ENCODE results near the gene TEC.
A peak's percentile ranks its signal among the peaks of the same experiment; 100 is the strongest.
"Not testable (repeated sequence)": the region's sequence is repeated elsewhere in the genome, so short reads cannot be mapped to it uniquely, and the experiment has no call there.

TEC gene

DNA sequence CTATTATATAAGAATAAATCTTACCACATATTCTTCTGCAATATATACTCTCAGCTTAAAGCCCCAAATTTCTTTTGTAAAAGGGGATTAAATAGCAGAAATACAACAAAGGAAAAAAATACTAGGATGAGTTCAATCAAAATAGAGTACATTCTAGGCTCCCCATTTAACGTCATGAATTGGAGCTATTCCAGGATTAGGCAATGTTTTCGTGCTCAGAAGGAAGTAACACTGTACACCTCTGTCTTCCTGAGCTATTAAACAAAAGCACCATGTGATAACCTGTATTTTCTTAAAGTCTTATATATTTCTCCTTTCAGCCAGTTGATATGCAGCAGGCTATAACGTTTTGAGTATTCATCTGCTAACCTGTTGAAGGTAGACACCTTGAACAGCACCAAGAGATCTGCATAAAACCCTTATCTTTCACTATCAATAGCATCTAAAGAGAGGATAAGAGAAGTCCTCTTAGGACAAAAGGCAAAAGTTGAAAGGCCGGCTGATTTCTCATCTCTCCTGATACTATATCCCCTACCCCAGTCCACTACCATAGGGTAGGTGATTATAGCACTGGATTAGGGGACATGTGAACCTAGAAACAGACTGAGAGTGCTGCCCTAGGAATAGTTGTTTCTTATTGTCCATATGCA is 31.5 kb downstream of the TEC start:
- no peak for DNase-seq

DNA sequence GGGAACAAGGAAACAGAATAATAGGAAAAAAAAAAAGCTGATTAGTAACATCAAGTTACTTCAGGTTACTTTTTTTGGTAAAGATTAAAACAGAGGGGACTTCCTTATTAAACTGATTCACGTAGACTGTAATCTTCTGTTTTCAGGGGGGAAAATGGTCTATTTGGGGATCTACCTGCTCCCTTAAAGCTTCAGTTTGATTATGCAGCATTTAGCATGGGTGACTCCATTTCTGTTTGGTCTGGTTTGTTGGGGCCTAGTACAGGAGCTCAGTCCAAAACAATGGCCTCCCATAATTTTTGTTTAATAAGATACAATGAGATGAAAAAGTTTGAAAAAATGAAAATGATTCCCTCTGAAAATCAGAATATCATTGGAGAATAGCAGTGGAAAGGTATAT is 34.6 kb downstream of the TEC start:
- DNase-seq: no peak

GRCh38 chr4:48234575-48234974 is 35.1 kb downstream of the TEC start:
- DNase-seq: no peak

GRCh38 chr4:48228949-48229348 is 40.7 kb downstream of the TEC start:
- DNase-seq: no peak

GRCh38 chr4:48227662-48228061 is 42.0 kb downstream of the TEC start:
- peak; percentile 18 for DNase-seq

DNA sequence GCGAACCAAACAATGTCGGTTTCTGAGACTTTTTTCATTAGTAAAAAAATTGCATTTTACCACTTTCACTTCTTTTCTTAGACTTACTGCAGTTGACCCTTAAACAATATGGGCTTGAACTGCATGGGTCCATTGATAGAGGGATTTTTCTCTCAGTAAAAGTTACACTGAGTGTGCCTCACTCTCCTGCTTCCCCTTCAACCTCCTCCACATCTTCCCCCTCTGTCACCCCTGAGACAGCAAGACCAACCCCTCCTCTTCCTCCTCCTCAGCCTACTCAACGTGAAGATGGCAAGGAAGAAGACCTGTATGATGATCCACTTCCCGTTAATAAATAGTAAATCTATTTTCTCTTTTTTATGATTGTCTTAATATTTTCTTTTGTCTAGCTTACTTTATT is 43.4 kb downstream of the TEC start:
- no peak for DNase-seq

- no peak for DNase-seq
These were observed 44.1 kb downstream of the TEC start for GRCh38 chr4:48225368-48226141.

GRCh38 chr4:48224606-48225005 is 45.0 kb downstream of the TEC start:
- DNase-seq: no peak

DNA sequence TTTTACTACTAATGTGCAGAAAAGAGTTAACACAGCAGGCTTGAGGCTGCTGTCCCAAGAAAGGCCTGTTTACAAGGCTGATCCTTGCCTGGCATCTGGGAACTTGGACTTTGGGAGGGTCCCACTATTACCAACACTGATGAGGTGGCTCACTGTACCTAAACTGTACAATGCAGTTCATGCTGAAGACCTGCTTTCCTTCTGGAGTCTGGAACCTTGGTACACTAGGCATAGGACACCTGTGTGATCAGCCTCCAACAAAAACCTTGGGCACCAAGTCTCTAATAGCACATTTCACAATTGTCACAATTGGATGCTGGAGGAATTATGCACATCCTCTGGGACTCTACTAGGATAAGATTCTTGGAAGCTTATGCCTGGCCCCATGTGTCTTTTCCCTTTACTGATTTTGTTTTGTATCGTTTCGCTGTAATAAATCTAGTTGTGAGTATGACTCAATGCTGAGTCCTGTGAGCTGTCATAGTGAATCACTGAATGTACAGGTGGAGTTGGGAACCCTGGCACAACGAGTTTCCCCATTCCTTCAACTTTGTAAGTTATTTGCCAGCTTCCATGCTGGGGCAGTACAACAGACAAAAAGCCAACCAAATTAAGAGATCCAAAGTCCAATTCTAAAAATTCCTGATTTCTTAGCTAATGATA is 45.9 kb downstream of the TEC start:
- DNase-seq: no peak

DNA sequence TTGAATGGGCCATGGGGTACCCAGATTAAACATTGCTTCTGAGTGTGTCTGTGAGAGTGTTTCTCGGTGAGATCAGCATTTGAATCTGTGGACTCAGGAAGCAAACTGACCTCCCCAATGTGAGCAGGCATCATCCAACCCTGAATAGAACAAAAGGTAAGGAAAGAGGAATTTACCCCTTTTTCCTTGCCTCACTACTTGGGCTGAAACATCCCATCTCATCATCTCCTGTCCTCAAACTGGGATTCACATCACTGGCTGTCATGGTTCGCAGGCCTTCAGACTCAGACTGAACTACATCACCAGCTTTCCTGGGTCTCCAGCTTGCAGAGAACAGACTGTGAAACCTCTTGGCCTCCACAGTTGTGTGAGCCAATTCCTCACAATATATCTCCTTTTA is 47.1 kb downstream of the TEC start:
- DNase-seq: no peak

- not testable (repeated sequence) for DNase-seq
These were observed 50.2 kb downstream of the TEC start for GRCh38 chr4:48219430-48219829.

- no peak for DNase-seq
These were observed 53.1 kb downstream of the TEC start for GRCh38 chr4:48216563-48216962.

- DNase-seq: no peak
These were observed 53.7 kb downstream of the TEC start for GRCh38 chr4:48215977-48216376.

DNA sequence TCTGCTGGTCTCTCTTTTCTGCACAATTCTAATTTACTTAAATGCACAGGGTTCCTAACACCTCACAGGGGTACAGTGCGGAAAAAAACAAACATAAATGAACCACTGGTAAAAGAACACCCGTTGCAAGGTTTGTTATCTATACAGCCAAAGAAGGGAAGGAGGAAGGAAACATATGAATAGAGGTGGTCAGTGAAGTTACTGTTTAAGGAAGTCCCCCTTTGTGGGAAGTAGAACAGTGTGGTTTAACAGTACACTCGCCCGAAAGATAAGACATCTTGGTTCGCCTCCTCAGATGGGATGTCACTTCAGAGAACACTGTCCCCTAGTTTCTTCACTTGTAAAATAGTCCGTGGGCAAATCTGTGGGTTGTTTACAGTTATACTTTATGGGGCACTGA is 57.5 kb downstream of the TEC start:
- DNase-seq: no peak

GRCh38 chr4:48210966-48211328 is 58.7 kb downstream of the TEC start:
- no peak for DNase-seq

- DNase-seq: no peak
These were observed 64.0 kb downstream of the TEC start for GRCh38 chr4:48205626-48206025.

GRCh38 chr4:48205107-48205506 is 64.5 kb downstream of the TEC start:
- no peak for DNase-seq

- DNase-seq: no peak
These were observed 65.8 kb downstream of the TEC start for GRCh38 chr4:48203819-48204218.

DNA sequence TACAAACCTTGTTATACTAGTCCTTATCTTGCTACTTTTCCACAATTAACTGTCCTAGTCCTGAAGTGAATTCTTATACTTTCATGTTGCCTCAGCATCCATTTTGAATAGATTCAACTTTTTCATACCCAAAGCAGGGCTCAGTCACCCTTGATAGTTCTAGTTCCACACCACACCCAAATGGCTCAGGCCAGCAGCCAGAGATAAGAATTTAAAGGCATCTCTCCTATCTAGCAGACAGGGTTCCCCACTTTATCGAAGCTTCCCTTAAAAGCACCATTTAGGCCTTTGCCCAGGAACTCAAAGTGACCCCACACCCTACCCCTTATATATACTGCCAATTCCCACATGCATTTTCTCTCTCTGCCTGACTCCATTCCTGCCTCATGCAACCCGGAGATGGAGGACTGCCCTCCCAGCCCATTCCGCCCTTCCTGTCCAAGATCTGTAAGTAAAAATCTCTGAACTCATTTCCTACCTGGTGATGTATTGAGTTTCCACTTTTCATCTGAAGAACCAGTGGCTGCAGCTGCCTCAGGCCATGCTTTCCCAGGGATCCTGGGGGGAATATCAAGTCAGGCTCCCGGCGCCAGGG is 71.9 kb downstream of the TEC start:
- DNase-seq: no peak

DNA sequence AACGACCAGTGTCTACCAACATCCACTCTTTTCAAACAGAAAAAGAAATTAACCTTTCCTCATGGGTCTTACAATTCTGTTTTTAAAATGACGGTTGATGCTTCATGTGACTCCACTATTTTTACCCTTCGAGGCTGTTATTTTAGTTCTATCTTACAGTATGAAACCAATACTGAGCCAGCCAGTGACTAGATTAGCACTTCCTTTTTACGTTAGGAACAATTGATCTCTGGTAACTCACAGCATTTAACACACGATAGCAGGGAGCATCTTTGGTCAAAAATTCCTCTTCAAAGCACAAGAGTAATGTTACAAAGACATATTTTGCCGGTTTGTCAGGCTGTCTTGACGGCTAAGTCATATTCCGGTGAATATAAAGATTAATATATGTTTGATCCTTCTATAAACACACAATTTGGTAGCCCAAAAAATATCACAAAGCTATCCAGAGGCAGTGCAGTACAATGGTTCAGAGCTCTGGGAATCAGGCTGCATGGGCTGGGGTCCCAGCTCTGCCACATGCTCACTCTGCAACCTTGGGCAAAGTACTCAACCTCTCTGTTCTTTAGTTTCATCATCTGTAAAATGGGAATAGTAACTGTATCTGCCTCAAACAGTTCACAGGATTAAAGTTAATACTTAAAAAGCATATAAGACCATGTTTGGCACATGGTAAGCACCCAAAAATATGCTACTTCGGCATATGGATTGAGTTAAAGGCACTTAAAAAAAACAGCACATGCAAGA is 72.7 kb downstream of the TEC start:
- no peak for DNase-seq

DNA sequence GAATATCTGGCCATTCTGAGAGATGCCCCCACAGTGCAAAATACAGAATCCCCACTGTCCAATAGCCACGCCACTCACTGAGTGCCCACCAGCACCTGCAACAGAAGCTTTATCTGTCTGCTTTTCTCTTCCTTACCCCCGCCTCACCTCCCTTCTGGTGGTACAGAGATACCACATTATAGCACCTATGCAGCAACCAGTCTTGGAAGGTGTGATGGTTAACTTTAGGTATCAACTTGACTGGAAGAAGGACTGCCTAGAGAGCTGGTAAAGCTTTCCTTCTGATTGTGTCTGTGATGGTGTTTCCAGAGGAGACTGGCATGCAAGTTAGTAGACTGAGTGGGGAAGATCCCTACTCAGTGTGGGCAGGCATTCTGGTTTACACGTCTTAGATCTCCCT is 73.8 kb downstream of the TEC start:
- no peak for DNase-seq

DNA sequence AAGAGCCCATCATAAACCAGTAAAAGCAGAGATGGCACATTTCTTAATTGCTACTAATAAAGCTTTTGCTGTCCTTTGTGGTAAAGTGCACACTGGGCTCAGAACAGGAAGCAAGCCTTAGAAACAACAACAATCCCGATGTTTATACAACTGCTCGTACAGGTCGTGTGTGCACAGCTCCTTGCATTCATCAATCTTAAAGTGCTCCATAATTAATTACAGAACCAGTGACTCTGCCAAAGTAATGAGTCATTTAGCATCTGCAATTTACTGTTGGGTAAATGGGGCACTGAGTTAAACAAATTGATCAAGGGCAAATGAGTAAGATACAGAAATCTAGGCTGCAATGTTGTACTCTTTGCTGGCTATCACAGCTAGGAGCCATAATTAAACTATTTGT is 74.3 kb downstream of the TEC start:
- DNase-seq: no peak

- no peak for DNase-seq
These were observed 74.7 kb downstream of the TEC start for GRCh38 chr4:48194971-48195370.
